Ascending aorta (tissue), 2 donors: ENCODE data around the gene SPATC1L. TPM values are rescaled to one million over a fixed set of nuclear protein-coding genes. Genes with fewer than 3 reads are reported as not detected.

Experiments
- DNase-seq, 2 donors: peaks; one replicate each; pipeline ENCODE4 v3.0.0-alpha.2; 2019; ENCODE audit warnings: low spot score in 2 of 2
- H3K27ac ChIP-seq, 2 donors: fragments of 200-600 bp; sonication (generic); one replicate each; pipeline ENCODE4 v1.5.1; 2016 to 2017; ENCODE audit warnings: mild to moderate bottlenecking in 1 of 2
- H3K27me3 ChIP-seq: fragments of 200-600 bp; sonication (generic); one replicate; pipeline ENCODE4 v1.5.1; 2017
- H3K36me3 ChIP-seq, 2 donors: fragments of 200-600 bp; sonication (generic); one replicate each; pipeline ENCODE4 v1.5.1; 2016
- H3K4me1 ChIP-seq, 2 donors: fragments of 200-600 bp; sonication (generic); one replicate each; pipeline ENCODE4 v1.5.1; 2016 to 2017; ENCODE audit warnings: mild to moderate bottlenecking in 1 of 2
- H3K4me3 ChIP-seq, 2 donors: fragments of 200-600 bp; sonication (generic); one replicate each; pipeline ENCODE4 v1.5.1; 2016 to 2017; ENCODE audit warnings: mild to moderate bottlenecking in 1 of 2
- H3K9me3 ChIP-seq, 2 donors: fragments of 200-600 bp; sonication (generic); one replicate each; pipeline ENCODE4 v1.5.1; 2016
- CTCF ChIP-seq, 3 experiments: fragments of 200-600 bp in 2 of 3; fragments of 450-650 bp in 1 of 3; sonication (generic) in 2 of 3; IDR thresholded peaks; one replicate each; pipeline ENCODE4 v1.5.1; 2016 to 2019; ENCODE audit warnings: antibody characterized with exemption in 3 of 3, mild to moderate bottlenecking in 1 of 3, moderate library complexity in 1 of 3
- intact Hi-C: fragments of 100-400 bp; cut with DNase I; formaldehyde crosslinking; loops from one replicate; pipeline ENCODE4 v1.15.1; 2023
- total RNA-seq: library from RNA; depleted of rRNA; stranded (reverse); fragments of >200 nt; gene quantifications from one replicate; pipeline ENCODE4 v1.1.0, GENCODE V29; 2016

The SPATC1L gene
- total RNA-seq, 1 donor from 2014 or later, result 37.4 TPM

DNA sequence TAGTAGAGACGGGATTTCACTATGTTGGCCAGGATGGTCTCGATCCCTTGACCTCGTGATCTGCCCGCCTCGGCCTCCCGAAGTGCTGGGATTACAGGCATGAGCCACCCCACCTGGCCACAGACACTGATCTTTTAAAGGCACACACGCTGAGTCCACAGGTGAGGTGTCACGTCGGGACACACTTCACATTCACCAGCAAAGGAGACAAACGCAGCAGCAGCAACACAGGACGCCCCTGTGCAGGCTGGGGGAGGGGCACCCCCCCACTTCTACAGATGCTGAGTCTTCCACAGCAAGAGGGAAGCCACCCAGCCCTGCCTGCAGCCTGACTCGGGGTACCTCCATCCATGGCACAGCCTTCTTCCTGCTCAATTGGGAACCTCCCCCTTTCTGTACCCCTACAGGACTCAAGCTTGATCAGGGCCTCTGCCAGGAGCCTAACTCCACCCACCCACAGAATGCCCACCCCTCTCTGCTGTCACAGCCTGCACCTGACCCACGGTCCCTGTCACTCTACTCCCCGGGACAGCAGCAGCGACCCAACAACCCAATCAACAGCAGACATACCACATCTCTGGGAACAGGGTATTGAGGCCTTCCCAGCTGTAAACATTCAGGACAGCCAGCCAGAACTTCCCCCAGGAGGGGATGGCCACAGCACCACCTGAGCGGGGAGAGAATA lies 34.8 kb upstream of the SPATC1L start:
- Histone ChIP-seq H3K4me3 (no peak overlapping the region), H3K9me3 (no peaks in the 10 kb centered on the region), H3K36me3 (peaks cover 49 to 81% of the 10 kb centered on the region in 2 donors), H3K4me1 (no peaks in the 10 kb centered on the region), H3K27me3 (no peaks in the 10 kb centered on the region), H3K27ac (no peak overlapping the region)
- DNase-seq, result no peak
- intact Hi-C loops, result no loop called here
- TF ChIP-seq CTCF (IDR thresholded peaks at IDR 0.05), result no peak

GRCh38 chr21:46217511-46218196 lies 33.4 kb upstream of the SPATC1L start:
- H3K27ac ChIP-seq, result no peak overlapping the region
- intact Hi-C loops, result no loop called here
- H3K36me3 ChIP-seq, result peaks cover 63 to 92% of the 10 kb centered on the region in 2 donors
- no peaks in the 10 kb centered on the region for H3K4me1 ChIP-seq
- no peak overlapping the region for H3K4me3 ChIP-seq
- no peaks in the 10 kb centered on the region for H3K9me3 ChIP-seq
- no peak for TF ChIP-seq CTCF (IDR thresholded peaks at IDR 0.05)
- no peaks in the 10 kb centered on the region for H3K27me3 ChIP-seq
- DNase-seq, result no peak

GRCh38 chr21:46216132-46216747 lies 32.0 kb upstream of the SPATC1L start:
- intact Hi-C loops, result no loop called here
- H3K36me3 ChIP-seq, result peaks cover 73 to 92% of the 10 kb centered on the region in 2 donors
- no peaks in the 10 kb centered on the region for H3K4me1 ChIP-seq

DNA sequence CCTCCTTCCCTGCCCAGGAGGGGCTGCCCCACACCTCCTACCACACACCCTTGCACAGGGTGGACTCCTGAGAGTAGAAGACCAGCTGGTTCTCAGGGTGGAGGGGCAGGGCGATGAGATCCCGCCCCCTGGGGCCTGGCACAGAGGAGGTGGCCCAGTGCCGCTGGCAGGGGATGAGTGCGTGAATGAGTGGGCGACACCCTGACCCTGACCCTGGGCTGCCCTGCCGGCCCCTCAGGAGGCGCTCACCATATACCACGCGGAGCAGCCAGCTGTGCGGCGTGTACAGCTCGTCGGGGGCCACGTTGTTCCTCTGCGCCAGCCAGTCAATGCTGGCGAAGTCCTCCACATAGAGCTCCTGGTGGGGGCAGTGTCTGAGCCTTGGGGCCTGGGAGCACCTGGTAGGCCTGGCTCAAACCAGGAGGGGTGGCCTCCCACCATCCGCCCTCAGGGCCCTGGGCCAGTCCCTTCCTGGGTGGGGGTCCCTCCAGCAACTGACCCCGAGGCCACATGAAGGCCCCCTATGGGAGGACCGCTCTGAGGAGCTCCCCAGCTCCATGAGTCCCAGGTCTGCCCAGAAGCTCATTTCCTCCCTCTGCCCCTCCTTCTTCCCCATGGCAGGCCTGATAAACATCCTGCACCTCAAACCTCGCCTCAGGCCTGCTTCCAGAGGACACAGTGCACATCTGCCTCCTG lies 31.3 kb upstream of the SPATC1L start:
- Histone ChIP-seq H3K4me1 (no peaks in the 10 kb centered on the region), H3K27ac (no peak overlapping the region), H3K9me3 (no peaks in the 10 kb centered on the region), H3K27me3 (no peaks in the 10 kb centered on the region), H3K4me3 (no peak overlapping the region), H3K36me3 (peaks cover 70 to 92% of the 10 kb centered on the region in 2 donors)
- intact Hi-C loops, result no loop called here
- peak in 1 of 2 donors; percentile 58 for DNase-seq
- TF ChIP-seq CTCF (IDR thresholded peaks at IDR 0.05), result no peak

More at GRCh38 chr21:46216132-46216747, 32.0 kb upstream of the SPATC1L start:
- Histone ChIP-seq H3K27me3 (no peaks in the 10 kb centered on the region), H3K4me3 (no peak overlapping the region), H3K27ac (no peak overlapping the region), H3K9me3 (no peaks in the 10 kb centered on the region)
- no peak for TF ChIP-seq CTCF (IDR thresholded peaks at IDR 0.05)
- DNase-seq, result peak in 1 of 2 donors; percentile 54

DNA sequence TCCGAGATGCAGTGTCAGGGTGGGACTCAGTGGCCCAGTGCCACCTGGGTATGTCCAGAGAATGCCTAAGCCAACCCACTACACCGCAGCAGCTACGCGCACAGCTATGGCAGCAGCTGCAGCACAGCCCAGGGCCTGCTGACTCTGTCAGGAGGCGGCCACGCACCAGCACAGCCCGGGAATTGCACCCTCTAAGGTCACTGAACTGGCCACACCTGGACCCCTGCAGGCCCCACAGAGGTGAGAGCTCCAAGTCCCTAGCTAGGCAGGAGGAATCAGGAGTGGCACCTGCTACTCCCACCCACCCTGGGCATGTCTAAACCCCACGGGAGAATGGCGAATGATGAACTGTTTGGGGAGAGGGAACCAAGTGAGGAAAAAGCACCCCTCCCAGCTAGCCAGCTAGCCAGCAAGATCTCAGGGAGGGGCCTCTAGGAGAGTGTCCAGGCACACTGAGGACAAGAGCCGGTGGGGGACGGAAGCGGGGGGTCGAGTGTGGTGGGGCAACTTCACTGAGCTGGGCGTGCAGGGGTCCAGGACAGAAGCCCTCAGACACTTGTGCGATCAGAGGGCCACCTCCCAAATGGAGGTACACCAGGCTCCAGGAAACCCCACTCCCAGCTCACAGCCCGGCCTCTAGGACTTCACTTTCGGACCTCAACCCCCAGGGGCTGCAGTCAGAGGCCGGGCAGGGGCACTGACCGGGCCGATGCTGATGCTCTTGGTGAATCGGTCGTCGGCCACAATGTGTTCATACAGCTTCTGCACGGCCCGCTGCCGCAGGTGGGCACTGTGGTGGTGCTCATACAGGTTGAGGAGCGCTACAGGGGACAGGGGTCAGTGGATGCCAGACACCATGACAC lies 30.4 kb upstream of the SPATC1L start:
- Histone ChIP-seq H3K27me3 (no peaks in the 10 kb centered on the region), H3K9me3 (no peaks in the 10 kb centered on the region), H3K4me3 (no peak overlapping the region), H3K4me1 (no peaks in the 10 kb centered on the region), H3K27ac (no peak overlapping the region), H3K36me3 (peaks cover 68 to 89% of the 10 kb centered on the region in 2 donors)
- intact Hi-C loops, result no loop called here
- TF ChIP-seq CTCF (IDR thresholded peaks at IDR 0.05), result no peak
- peak in 1 of 2 donors; percentile 55 for DNase-seq
